HG02642 (cell line): ENCODE results near the gene VAV2.

Experiments
- ATAC-seq: cut with Tn5 transposase; IDR thresholded peaks from one replicate; pipeline ENCODE4 v1.9.1; 2021; ENCODE audit warnings: mild to moderate bottlenecking; ENCODE audit not compliant: unreplicated experiment, poor library complexity

Gene VAV2

DNA sequence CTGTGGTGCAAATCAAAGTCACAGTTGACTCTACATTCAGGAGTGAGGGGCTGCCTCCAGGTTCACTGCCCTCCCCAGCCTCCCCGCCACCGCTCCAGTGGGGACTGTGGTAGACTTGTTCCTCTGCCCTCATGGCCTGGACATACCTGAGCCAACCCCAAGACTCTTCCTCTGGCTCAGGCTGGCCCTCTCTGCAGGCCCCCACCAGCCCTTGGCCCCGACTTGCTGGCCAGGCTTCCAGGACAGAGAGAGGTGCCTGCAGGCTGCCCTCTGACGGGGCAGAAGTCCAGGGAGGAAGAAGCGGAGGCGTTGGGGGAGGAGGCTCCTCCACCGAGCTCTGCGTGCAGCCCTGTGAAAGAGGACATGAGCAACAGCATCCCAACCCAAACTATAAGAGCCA is 251.2 kb downstream of the VAV2 start:
- ATAC-seq, result no peak

DNA sequence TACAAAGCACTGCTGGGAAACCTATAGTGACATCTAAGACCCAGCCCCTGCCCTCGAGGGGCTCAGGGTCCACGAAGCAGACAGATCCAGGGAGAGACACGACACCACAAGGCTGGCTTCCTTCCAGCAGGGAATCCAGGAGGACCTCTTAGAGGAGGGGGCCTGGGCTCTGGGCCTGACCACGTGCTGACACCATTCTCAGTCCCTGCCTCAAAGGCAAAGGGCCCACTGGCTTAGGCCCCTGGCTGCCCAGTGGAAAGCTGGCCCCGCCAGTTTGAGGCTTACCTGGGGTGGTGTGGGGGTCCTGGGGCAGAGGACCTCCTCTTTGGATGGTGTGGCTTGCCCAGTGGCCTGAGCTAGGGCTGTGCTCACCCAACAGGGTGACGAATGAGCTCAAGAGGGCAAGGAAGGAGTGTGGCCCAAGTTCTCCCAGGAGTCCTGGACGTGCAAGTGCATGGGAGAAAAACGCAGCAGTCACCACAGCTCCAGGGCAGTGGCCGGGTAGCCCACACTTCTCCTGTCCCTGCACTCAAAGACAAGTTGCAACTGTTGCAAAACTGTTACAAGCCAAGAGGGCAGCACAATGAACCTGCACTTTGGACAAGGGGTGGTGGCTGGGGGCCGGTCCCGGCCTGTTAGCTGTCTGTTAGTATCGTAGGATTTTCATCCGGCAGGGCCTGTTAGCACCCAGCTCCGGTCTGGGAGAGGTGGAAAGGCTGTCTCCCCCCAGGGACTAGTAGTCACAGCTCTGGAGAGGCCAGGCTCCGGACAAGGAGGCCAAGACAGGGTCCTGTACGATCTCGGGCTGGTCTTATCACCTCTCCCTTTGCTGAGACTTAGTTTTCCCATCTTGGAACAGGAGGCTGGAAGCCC is 252.5 kb downstream of the VAV2 start:
- ATAC-seq, result no peak

DNA sequence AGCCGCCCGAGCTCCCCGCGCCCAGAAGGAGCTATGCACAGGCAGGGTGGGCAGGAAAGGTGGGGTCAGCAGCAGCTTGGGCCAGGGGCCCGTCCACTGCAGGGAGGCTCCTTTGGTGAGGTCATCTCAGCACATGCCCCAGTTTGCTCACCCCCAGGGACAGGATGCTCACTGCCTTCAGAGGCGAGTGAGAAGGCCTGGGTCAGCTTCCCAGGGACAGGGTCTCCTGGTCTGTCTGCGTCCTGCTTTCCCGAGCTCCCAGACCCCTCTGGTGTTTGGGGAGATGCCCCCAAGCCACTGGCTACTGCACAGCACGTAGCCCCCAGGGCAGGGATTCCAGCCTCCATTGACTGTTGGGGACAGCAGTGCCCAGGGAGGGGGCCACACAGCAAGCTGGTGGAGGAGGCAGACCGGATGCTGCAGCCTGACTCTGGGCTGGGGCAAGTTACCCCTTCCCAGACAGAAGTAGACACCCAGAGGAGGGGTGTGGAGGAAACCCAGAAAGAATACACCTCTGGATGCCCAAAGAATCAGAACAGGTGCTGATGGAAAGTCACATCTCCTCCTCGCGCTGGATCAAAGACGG is 253.4 kb downstream of the VAV2 start:
- ATAC-seq, result no peak

DNA sequence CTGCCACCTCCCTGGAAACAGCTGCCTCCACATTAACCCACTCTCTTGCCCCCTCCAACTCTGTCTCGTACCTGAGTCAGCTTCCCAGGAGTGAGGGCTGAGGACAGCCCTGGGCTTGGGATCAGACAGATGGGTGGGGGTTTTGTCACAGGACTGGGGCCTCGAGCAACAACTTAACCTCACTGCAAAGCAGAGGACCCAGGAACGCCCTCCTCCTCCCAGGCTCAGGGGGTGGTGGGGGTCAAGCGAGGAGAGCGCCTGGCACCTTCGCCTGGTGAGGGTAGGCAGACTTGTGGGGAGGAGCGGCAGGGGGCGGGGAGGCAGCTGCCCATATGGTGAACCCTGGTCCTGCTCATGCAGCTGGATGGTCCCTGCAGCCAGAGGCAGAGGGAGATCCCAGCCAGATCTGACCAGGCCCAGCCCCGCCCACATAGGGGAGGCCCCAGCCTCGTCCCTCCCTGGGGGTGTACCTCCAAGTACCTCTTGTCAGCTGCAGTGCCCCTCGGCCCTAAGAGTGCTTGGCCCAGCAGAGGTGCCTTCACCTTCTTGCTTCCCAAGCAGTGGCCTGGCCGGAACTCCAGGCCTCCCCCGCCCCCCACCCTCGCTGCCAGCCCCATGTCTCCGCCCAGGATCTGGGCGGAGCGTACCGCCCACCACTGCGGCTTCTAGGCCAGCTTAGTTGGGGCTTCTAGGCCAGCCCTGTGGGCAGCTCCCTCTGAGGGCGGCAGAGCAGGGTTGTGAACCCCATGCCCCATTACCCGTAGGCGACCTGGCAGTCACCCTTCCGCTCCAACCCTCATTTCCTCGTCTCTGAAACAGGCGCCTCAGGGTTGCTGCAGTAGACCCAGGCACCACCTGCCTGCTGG is 254.1 kb downstream of the VAV2 start, which contains the start of gene SARDH:
Gene SARDH (minus strand): TSS at position 579 of the 866 bp plus-strand sequence. CDS start 4,179 bp downstream, outside the sequence.
- ATAC-seq, result no peak

DNA sequence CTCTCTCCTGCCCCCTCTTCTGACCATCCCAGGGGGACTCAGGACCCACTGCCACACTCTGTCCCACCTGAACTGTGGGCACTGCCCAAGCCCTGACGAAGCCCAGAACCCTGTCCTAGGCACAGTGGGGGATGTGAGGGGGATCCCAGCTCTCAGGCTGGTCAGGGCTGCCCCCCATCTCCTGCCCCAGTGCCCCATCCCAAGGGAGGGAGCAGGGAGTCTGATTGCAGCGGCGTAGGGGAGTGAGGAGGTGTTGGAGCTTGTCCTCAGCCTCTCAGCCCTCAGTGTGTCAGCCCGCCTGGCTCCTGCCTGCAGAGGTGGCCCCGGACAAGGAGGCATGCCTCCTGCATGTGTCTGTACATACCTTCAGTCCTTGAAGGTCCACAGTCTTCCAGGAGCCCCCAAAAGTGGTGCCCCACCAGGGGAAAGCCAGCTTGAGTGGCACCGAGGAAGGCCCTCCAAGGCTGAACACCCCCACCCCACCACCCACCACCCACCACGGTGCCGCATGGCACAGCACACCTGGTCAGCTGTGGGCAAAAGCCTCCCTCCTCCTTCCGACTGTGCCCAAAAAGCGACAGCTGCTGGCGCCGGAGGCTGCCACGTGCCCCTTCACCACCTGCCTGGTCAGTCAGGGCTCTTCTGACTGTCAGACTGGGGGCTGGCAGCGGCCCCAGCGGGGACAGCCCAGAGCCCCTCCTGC is 254.9 kb downstream of the VAV2 start:
- no peak for ATAC-seq

DNA sequence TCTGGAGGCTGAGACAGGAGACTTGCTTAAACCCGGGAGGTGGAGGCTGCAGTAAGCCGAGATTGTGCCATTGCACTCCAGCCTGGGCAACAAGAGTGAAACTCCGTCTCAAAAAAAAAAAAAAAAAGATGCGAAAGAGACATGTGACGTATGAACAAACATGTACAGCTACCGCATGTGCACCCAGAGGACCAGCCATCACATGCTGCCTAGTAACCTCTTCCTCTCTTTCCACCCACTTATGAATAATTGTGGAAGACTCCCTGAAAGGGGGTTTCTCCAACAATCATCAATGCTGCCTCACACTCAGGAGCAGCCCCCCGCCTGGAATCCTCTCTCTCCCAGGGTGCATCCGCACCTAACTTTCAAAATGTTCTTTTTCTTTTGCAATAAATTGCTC is 256.2 kb downstream of the VAV2 start:
- ATAC-seq, result no peak

DNA sequence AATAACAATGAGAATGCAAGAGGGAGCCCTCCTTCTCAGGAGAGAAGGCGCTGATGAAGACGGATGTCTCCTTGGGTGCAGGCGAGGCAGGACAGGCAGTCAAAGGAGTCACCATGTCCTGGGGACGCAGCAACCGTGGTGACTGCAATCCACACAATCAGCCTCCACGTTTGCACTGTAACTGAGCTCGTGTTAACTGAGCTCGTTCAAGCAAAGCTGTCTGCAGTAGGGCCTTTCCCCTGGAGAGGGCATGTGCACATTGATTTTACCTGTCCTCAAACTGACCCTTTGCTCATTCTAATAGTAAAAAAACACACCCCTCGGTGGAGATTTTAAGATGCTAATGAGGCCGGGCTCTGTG is 256.7 kb downstream of the VAV2 start:
- no peak for ATAC-seq

DNA sequence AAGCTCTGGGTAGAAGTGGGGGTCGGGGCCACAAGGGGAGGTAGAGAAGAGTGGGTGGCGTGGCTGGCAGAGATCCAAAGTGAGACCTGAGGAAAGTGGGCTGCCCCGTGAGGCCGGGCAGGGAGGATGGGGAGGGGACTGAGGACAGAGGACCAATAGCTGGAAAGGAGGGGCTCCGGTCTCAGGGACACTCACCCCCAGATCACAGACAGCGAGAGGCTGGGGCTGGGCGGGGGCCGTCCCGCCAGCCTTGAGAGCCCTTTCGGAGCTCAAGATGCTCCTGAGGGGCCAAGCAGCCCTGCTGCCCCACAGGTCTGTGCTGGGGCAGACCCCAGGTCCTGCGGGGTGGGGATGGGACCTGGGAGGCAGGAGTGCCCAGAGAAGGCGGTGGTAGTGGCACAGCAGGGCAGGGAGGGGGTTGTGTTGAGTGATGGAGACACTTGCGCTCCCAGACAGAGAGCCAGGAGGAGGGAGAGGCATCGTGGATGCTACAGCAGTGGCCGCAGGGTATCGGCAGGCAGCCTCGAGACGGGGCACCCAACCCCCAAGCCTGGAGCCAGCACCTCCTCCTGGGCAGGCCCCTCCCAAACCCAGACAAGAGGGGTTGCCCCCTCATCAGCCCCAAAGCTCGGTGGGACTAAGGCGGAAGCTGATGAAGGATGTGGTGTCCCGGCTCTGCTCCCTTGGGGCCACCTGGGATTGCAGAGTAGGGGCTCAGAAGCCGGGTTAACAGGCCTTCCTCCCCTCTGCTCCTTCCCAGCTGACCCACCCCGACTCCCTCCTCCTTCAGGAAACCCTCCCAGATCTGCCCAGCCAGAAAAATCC is 257.3 kb downstream of the VAV2 start:
- no peak for ATAC-seq

DNA sequence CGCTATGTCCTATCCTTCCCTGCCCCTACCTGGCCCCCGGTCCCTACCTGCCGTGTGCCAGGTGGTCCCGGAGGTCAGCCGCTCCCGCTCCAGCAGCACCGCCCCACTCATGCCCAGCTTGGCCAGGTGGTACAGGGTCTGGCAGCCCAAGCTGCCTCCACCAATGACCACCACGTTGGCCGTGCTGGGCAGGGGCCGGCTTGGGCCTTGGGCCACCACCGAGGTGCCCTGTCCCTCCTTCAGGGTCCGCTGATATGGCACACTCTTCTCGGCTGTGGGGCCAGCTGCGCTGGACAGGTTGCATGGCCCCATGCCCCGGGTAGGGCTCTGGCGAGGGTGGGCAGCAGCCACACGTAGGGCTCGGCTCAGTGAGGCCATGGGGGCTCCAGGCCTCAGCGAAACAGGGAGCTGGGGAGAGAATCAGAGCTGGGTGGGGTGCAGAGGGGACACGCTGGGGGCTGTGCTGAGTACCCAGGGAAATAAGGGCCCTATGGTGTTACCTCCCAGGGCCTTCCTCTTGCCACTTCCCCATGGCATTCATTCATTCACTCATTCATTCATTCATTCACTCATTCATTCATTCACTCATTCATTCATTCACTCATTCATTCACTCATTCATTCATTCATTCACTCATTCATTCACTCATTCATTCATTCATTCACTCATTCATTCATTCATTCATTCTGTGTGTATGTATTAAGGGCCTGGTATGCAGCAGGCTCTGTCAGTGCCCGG is 258.2 kb downstream of the VAV2 start:
- ATAC-seq, result no peak

DNA sequence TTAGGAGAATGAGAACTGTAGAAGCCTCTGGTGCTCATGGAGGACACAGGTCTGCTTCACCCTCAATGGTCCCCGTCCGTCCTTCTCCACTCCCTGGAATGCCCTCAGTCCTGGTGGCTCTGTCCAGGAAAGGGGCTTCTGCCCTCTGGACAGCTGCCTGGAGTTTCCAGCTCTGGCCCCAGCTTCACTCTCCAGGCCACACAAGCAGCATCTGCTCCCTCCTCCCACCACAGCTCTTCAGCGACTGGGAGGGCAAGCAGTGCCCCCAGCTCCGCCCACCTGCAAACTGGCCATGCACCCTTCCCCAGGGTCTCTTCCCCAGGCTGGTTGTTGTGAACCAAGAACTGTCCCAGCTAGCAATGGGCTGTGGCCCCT is 258.7 kb downstream of the VAV2 start:
- no peak for ATAC-seq

DNA sequence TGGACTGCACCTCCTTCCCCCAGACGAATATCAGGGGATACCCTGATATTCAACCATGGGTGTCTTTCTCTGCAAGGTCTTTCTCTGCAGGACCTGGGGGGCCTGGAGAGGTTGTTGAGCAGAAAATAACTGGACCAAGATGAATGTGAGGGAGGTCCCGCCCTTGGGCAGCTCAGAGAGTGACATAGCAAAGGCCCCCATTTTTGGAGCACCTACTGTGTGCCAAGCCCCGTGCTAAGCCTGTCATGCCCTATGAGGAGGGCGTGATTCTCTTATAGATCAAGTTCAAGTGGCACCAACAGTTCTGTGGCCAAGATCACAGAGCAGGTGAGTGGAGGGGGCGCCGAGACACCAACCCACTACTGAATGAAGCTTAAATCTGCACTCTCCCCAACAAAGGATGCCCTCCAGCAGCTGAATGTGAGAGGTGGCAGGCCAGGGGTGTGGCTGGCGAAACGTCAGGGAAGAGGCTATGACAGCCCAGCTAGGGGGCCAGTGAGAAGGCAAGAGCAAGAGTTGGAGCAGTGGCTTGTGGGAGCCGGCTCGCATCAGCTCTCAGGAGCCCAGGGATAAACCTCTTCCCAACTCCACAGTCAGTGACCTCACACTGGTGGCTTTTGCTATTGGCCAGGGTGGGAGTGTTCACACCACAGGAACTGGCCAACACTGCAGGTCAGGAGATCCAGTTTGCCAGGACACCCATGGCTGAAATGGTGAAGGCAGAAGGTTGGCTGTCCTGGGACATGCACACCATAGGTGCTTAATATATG is 259.3 kb downstream of the VAV2 start:
- ATAC-seq, result no peak

DNA sequence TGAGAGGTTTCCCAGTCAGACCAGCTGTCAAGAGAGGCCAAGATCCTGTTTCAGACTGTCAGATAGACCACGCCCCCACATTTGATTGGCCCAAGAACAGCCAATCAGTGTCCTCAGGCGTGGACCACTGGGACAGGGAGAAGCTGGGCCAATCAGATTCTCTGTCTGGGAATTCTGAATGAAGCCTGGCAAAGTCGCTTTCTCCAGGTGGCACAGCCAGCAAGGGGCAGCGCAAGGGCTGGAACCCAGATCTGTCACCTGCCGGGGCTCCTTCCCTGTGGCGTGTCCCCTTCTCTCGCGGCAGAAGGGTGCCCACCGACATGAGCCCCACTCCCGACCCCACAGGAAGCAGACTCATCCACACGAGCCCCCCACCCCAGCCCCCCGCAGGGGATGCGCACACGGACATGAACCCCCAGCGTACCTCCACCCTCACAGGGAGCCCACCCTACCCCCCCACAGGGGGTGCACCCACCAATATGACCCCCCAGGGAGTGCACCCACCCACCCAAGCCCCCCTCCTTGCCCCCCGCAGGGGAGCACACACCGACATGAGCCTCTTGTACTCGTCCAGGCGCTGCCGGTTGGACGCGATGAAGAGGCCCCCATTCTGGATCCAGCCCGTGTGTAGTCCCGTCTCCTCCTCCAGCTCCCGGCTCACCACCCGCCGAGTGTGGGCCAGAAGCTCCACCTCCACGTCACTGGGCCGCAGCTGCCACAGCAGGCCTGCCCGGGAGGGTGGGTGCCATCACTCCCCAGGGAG is 260.1 kb downstream of the VAV2 start:
- no peak for ATAC-seq

DNA sequence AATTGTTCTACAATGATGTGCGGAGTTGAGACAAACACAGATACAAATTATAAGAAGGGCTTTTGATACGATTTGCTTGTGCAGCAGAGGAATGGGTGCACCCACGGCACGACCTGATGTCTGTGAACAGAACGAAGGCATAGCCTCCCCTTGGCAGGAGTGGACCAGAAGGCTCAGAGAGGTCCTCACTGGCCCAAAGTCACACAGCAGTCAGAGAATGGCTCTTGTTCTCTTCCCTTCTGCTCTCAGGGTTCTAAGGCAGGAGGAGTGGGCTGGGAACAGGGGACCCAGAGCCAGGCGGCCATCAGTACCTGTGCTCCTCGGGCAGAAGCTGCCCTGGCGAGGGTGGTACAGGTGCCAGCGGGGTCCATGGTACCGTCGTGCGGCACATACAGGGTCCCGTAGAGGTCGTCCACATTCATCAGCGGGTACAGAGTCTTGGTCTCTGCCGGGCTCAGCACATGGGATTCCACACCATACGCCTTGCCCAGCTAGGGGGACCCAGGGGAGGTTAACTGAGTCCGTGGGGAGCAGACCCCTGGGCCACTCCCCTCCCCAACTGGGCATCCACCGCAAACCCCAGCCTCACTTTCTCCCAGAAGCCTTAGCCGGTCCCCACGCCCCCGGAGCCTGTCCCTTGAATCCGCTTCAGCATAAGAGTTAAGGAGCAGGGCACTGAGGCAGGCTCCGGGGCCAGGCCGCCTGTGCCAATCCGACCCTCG is 261.0 kb downstream of the VAV2 start:
- no peak for ATAC-seq

DNA sequence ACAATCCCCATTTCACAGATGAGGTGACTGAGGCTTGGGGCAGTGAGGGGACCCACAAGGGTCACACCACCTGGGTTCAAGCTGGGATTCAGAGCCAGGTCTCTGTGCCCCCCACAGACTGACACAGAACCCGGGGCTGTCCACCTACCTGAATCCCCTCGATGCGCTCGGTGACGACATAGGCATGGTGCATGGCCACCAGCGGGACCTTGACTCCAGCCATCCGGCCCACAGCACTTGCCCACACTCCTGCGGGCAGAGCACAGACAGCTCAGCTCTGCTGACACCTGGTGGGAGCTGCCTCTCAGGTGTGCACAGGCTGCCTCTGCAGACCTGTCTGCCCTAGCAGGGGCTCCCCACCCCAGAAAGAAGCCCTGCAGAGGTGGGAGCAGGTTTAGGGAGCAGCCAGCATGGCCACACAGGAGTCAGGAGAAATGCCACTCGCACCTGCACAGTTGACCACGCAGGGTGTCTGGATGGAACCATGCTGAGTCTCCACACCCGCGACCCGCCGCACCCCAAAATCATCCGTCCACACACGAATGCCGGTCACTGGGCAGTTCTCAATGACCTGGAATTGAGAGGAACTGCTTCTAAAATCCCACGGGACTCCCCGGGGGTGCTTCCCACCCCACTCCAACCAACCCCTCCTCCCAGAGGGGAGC is 262.4 kb downstream of the VAV2 start:
- ATAC-seq, result no peak

DNA sequence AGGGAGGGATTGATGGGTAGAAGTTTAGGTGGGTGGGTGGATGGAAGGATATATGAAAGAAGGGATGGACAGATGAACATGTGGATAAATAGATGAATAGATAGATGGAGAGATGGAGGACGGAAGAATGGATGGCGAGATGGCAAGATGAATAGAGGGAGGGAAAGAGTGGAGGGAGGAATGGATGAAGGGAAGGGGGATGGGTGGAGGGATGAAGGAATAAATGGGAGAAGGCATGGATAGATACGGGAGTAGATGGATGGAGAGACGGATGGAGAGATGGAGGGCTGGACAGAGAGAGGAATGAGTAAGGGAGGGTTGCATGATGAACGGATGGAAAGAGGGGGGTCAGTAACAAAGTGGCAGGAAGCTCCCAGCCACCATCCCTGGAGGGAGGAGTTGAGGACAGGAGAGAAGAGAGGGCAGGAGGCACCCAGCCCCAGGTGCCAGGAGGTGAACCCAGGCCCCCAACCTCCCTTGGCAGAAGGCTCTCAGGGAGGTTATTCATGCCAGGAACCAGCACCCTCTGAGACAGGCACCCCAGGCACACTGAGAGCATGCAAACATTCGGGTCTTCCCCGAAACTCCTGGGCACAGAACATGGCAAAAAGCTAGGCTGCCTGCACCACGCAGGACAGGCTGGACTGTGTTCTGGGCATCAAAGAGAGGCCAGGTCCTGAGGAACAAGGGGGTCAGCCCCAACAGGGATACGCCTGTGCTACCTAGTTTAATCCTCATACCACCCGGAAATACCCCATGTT is 263.1 kb downstream of the VAV2 start:
- ATAC-seq, result no peak
